Naive thymus-derived CD4-positive, alpha-beta T cell (primary cell): ENCODE measurements around the gene AGAP1. TPM values are rescaled to one million over a fixed set of nuclear protein-coding genes. Genes with fewer than 3 reads are reported as not detected.

Source experiments
- ATAC-seq: fragments of 150-1000 bp; cut with Tn5 transposase; 2 replicates; pipeline ENCODE4 v1.10.0; 2021; ENCODE audit warnings: mild to moderate bottlenecking, moderate library complexity
- CTCF ChIA-PET: fragments of 350-600 bp; sonication (Branson Sonifier 250); formaldehyde crosslinking; loops from one replicate; lab custom pipeline; 2021; ENCODE audit warnings: antibody characterized with exemption; lab: Charles Lee
- POLR2A ChIA-PET: fragments of 350-600 bp; sonication (Branson Sonifier 250); formaldehyde crosslinking; loops from one replicate; lab custom pipeline; 2021; ENCODE audit warnings: antibody characterized with exemption, inconsistent platforms; lab: Charles Lee
- DNase-seq, 9 donors: peaks; one replicate each; pipeline versions ENCODE4 v3.0.0 to v3.0.0-alpha.2; 2020 to 2022; ENCODE audit warnings: mixed read lengths in 1 of 9
- H3K27ac ChIP-seq: one replicate; pipeline ENCODE4 v1.7.0; 2013; ENCODE audit warnings: mild to moderate bottlenecking, low read depth, low read length, moderate library complexity
- H3K27me3 ChIP-seq, 2 donors: one replicate each; pipeline ENCODE4 v1.7.0; 2013; ENCODE audit warnings: low read length in 2 of 2, mild to moderate bottlenecking in 2 of 2, moderate library complexity in 2 of 2; ENCODE audit not compliant: control insufficient read depth in 2 of 2, insufficient read depth in 2 of 2
- H3K36me3 ChIP-seq, 3 experiments: 1 replicate in 2 of 3; 2 replicates in 1 of 3; pipeline ENCODE4 v1.7.0; 2013; ENCODE audit warnings: low read length in 3 of 3, mild to moderate bottlenecking in 3 of 3, moderate library complexity in 1 of 3; ENCODE audit not compliant: insufficient read depth in 3 of 3, control insufficient read depth in 2 of 3
- H3K4me1 ChIP-seq, 2 donors: one replicate each; pipeline ENCODE4 v1.7.0; 2013; ENCODE audit warnings: low read length in 2 of 2, mild to moderate bottlenecking in 2 of 2, moderate library complexity in 1 of 2; ENCODE audit not compliant: control insufficient read depth in 2 of 2, insufficient read depth in 2 of 2
- H3K4me3 ChIP-seq: 2 replicates; pipeline ENCODE4 v1.7.0; 2013; ENCODE audit warnings: mild to moderate bottlenecking, low read length
- H3K9me3 ChIP-seq, 3 experiments: 1 replicate in 2 of 3; 2 replicates in 1 of 3; pipeline ENCODE4 v1.7.0; 2013; ENCODE audit warnings: low read length in 3 of 3; ENCODE audit not compliant: control insufficient read depth in 2 of 3
- H3K27ac Mint-ChIP-seq, 9 donors: one replicate each; pipeline ENCODE4 v1.8.0; 2020 to 2022; ENCODE audit warnings: mixed read lengths in 9 of 9, mild to moderate bottlenecking in 8 of 9, moderate library complexity in 5 of 9, inconsistent platforms in 2 of 9
- H3K27me3 Mint-ChIP-seq, 5 donors: one replicate each; pipeline ENCODE4 v1.8.0; 2021 to 2022; ENCODE audit warnings: mixed read lengths in 5 of 5, mild to moderate bottlenecking in 1 of 5
- H3K36me3 Mint-ChIP-seq, 5 donors: one replicate each; pipeline ENCODE4 v1.8.0; 2020 to 2022; ENCODE audit warnings: mixed read lengths in 5 of 5, mild to moderate bottlenecking in 3 of 5, inconsistent platforms in 1 of 5
- H3K4me1 Mint-ChIP-seq, 7 donors: one replicate each; pipeline ENCODE4 v1.8.0; 2020 to 2022; ENCODE audit warnings: mixed read lengths in 7 of 7, mild to moderate bottlenecking in 3 of 7, inconsistent platforms in 1 of 7
- H3K4me3 Mint-ChIP-seq, 10 donors: one replicate each; pipeline ENCODE4 v1.8.0; 2020 to 2022; ENCODE audit warnings: mild to moderate bottlenecking in 10 of 10, mixed read lengths in 10 of 10, moderate library complexity in 6 of 10, inconsistent platforms in 2 of 10
- H3K9me3 Mint-ChIP-seq, 11 donors: one replicate each; pipeline ENCODE4 v1.8.0; 2020 to 2022; ENCODE audit warnings: mixed read lengths in 11 of 11, mild to moderate bottlenecking in 4 of 11, inconsistent platforms in 1 of 11, moderate library complexity in 1 of 11
- intact Hi-C, 2 donors: fragments of 100-400 bp; cut with micrococcal nuclease; formaldehyde crosslinking; loops; one replicate each; pipeline ENCODE4 v1.15.1; 2023
- polyA plus RNA-seq, 2 donors: library from polyadenylated mRNA; unstranded; fragments of 300-500 nt; fragmentation: Illumina TruSeq; gene quantifications; one replicate each; pipeline ENCODE4 v1.2.3, GENCODE V29; 2021
- total RNA-seq, 6 experiments: library from RNA in 5 of 6; stranded (reverse) in 5 of 6; gene quantifications; 1 replicate in 5 of 6; 2 replicates in 1 of 6; pipeline ENCODE4 v1.2.3 and lab custom pipeline; 2021 to 2026

The AGAP1 gene
- total and polyA plus RNA-seq, 7 experiments from 2014 or later: 0.35 to 9.6 (median 0.85) TPM; not detected in 2

- Mint-ChIP-seq H3K4me1 (no peaks in the 10 kb centered on the region), H3K36me3 (no peaks in the 10 kb centered on the region), H3K9me3 (peaks cover 0 to 6% (median 0%) of the 10 kb centered on the region in 11 donors), H3K27me3 (peaks cover 0 to 27% (median 7%) of the 10 kb centered on the region in 5 donors), H3K27ac (no peak overlapping the region), H3K4me3 (no peak overlapping the region)
- Histone ChIP-seq H3K27me3 (no peaks in the 10 kb centered on the region), H3K36me3 (no peaks in the 10 kb centered on the region), H3K4me1 (no peaks in the 10 kb centered on the region), H3K9me3 (no peaks in the 10 kb centered on the region), H3K4me3 (no peak overlapping the region), H3K27ac (no peak overlapping the region)
- ChIA-PET POLR2A (no interaction called here), CTCF (no interaction called here)
- DNase-seq: no peak
- intact Hi-C loops: no loop called here
- ATAC-seq: no peak
These were observed 484.2 kb downstream of the AGAP1 start for GRCh38 chr2:235978022-235978421.

GRCh38 chr2:235979037-235979436 lies 485.2 kb downstream of the AGAP1 start:
- Mint-ChIP-seq H3K36me3 (no peaks in the 10 kb centered on the region), H3K4me1 (no peaks in the 10 kb centered on the region), H3K9me3 (peaks cover 0 to 6% (median 0%) of the 10 kb centered on the region in 11 donors), H3K27me3 (peaks cover 3 to 21% (median 7%) of the 10 kb centered on the region in 5 donors), H3K27ac (no peak overlapping the region), H3K4me3 (no peak overlapping the region)
- Histone ChIP-seq H3K27ac (no peak overlapping the region), H3K27me3 (no peaks in the 10 kb centered on the region), H3K9me3 (no peaks in the 10 kb centered on the region), H3K36me3 (no peaks in the 10 kb centered on the region), H3K4me3 (no peak overlapping the region), H3K4me1 (no peaks in the 10 kb centered on the region)
- DNase-seq (no peak), ATAC-seq (no peak)
- intact Hi-C loops: no loop called here
- ChIA-PET CTCF (no interaction called here), POLR2A (no interaction called here)

DNA sequence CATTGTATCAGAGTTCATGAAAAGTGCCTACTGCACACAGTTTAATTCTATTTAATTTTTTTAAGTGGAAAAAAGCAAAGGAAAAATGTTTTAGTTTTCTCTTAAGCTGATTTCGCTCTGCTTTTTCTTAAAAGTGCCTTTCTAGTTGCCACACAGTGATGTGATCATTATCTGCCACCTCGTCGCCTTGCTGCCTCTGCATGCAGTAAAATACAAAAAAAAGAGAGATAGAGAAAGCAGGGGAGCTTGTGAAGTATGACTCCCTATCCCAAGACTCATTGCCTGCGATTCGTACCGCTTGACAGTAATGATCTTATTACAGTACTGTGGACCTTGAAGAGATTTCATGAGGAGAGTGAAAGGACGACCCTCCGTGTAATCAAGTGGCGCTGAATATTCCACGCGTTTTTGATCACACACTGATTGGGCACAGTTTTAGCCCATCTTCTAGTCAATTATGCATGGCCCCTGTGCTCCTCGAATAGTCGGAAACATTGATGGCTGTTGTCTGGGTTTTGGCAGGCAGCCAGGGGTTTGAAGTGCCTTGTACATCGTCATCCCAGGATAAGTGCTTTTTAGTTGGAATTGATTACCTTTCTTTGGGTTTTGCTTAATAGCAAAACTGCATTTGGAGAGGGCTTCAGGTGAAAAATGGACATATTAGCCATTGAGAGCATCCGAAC lies 486.1 kb downstream of the AGAP1 start:
- CTCF ChIA-PET: no interaction called here
- no peak overlapping the region for H3K27ac ChIP-seq
- no peaks in the 10 kb centered on the region for H3K9me3 ChIP-seq
- peaks cover 3 to 21% (median 7%) of the 10 kb centered on the region in 5 donors for H3K27me3 Mint-ChIP-seq
- no peak overlapping the region for H3K27ac Mint-ChIP-seq
- no peak overlapping the region for H3K4me3 Mint-ChIP-seq
- H3K36me3 ChIP-seq: no peaks in the 10 kb centered on the region
- DNase-seq (no peak), ATAC-seq (no peak)
- no peaks in the 10 kb centered on the region for H3K4me1 ChIP-seq
- H3K36me3 Mint-ChIP-seq: no peaks in the 10 kb centered on the region
- H3K27me3 ChIP-seq: no peaks in the 10 kb centered on the region
- no peak overlapping the region for H3K4me3 ChIP-seq
- H3K4me1 Mint-ChIP-seq: no peaks in the 10 kb centered on the region
- POLR2A ChIA-PET: no interaction called here
- H3K9me3 Mint-ChIP-seq: peaks cover 0 to 6% (median 0%) of the 10 kb centered on the region in 11 donors
- intact Hi-C loops: no loop called here

DNA sequence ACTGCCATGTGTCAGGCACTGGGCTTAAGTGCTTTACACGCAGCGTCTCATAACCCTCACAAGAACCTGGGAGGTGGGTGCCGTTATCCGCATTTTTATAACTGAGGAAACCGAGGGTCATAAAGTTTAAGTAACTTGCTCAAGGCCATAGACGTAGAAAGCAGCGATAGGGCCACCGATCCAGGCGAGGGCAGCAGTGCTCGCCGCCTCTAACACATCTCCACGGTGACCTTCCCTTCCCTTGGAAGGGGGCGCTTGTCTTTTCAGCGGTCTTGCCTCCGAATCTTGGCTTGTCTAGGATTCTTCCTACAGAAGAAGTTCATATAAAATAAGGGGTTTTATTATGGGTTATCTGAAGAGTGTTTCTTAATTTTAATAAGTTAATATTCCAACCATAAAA lies 487.8 kb downstream of the AGAP1 start:
- CTCF ChIA-PET: no interaction called here
- ATAC-seq: no peak

GRCh38 chr2:235983016-235983415 lies 489.2 kb downstream of the AGAP1 start:
- no peak for DNase-seq
- Histone ChIP-seq H3K4me3 (no peak overlapping the region), H3K4me1 (no peaks in the 10 kb centered on the region), H3K27ac (no peak overlapping the region), H3K9me3 (no peaks in the 10 kb centered on the region), H3K36me3 (no peaks in the 10 kb centered on the region), H3K27me3 (no peaks in the 10 kb centered on the region)
- no peak for ATAC-seq
- no peak overlapping the region for H3K27ac Mint-ChIP-seq
- CTCF ChIA-PET: no interaction called here
- no peak overlapping the region for H3K4me3 Mint-ChIP-seq
- no peaks in the 10 kb centered on the region for H3K36me3 Mint-ChIP-seq
- intact Hi-C loops: no loop called here
- POLR2A ChIA-PET: no interaction called here
- peaks cover 4 to 16% (median 7%) of the 10 kb centered on the region in 5 donors for H3K27me3 Mint-ChIP-seq
- H3K4me1 Mint-ChIP-seq: no peaks in the 10 kb centered on the region
- H3K9me3 Mint-ChIP-seq: peaks cover 0 to 6% (median 0%) of the 10 kb centered on the region in 11 donors

More for the DNA sequence above, 487.8 kb downstream of the AGAP1 start:
- Histone ChIP-seq H3K9me3 (no peaks in the 10 kb centered on the region), H3K4me3 (no peak overlapping the region), H3K36me3 (no peaks in the 10 kb centered on the region), H3K27me3 (no peaks in the 10 kb centered on the region), H3K4me1 (no peaks in the 10 kb centered on the region), H3K27ac (no peak overlapping the region)
- POLR2A ChIA-PET: no interaction called here
- DNase-seq: no peak
- Mint-ChIP-seq H3K36me3 (no peaks in the 10 kb centered on the region), H3K27ac (no peak overlapping the region), H3K4me1 (no peaks in the 10 kb centered on the region), H3K9me3 (peaks cover 0 to 6% (median 0%) of the 10 kb centered on the region in 11 donors), H3K4me3 (no peak overlapping the region), H3K27me3 (peaks cover 4 to 7% (median 4%) of the 10 kb centered on the region in 5 donors)
- intact Hi-C loops: no loop called here

DNA sequence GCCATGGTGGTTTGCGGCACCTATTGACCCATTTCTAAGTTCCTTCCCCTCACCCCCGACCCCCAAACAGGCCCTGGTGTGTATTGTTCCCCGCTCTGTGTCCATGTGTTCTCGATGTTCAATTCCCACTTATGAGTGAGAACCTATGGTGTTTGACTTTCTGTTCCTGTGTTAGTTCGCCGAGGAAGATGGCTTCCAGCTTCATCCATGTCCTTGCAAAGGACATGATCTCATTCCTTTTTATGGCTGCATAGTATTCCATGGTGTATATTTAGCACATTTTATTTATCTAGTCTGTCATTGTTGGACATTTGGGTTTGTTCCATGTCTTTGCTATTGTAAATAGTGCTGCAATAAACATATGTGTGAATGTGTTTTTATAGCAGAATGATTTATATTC lies 490.7 kb downstream of the AGAP1 start:
- Histone ChIP-seq H3K9me3 (no peaks in the 10 kb centered on the region), H3K27ac (no peak overlapping the region), H3K36me3 (no peaks in the 10 kb centered on the region), H3K4me1 (no peaks in the 10 kb centered on the region), H3K4me3 (no peak overlapping the region), H3K27me3 (no peaks in the 10 kb centered on the region)
- ChIA-PET POLR2A (no interaction called here), CTCF (no interaction called here)
- Mint-ChIP-seq H3K27ac (no peak overlapping the region), H3K9me3 (peaks cover 0 to 15% (median 0%) of the 10 kb centered on the region in 11 donors), H3K4me3 (no peak overlapping the region), H3K4me1 (no peaks in the 10 kb centered on the region), H3K27me3 (peaks cover 4 to 24% (median 14%) of the 10 kb centered on the region in 5 donors), H3K36me3 (peaks cover 0 to 4% (median 0%) of the 10 kb centered on the region in 5 donors)
- intact Hi-C loops: no loop called here
- ATAC-seq (no peak), DNase-seq (no peak)

DNA sequence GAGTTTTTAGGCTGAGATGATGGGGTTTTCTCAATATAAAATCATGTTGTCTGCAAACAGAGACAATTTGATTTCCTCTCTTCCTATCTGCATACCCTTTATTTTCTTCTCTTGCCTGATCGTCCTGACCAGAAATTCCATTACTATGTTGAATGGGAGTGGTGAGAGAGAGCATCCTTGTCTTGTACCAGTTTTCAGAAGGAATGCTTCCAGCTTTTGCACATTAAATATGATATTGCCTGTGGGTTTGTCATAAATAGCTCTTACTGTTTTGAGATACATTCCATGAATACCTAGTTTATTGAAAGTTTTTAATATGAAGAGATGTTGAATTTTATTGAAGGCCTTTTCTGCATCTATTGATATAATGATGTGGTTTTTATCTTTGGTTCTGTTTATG lies 492.5 kb downstream of the AGAP1 start:
- Mint-ChIP-seq H3K9me3 (peaks cover 0 to 20% (median 0%) of the 10 kb centered on the region in 11 donors), H3K4me1 (no peaks in the 10 kb centered on the region), H3K27me3 (peaks cover 4 to 35% (median 14%) of the 10 kb centered on the region in 5 donors), H3K27ac (no peak overlapping the region), H3K4me3 (no peak overlapping the region), H3K36me3 (peaks cover 0 to 4% (median 3%) of the 10 kb centered on the region in 5 donors)
- intact Hi-C loops: no loop called here
- no peak overlapping the region for H3K27ac ChIP-seq
- no peaks in the 10 kb centered on the region for H3K9me3 ChIP-seq
- DNase-seq (no peak), ATAC-seq (no peak)
- H3K27me3 ChIP-seq: no peaks in the 10 kb centered on the region
- no peaks in the 10 kb centered on the region for H3K4me1 ChIP-seq
- POLR2A ChIA-PET: no interaction called here
- CTCF ChIA-PET: no interaction called here
- H3K4me3 ChIP-seq: no peak overlapping the region
- H3K36me3 ChIP-seq: no peaks in the 10 kb centered on the region
